Adipocyte (in vitro differentiated cells): ENCODE measurements around the gene ALOXE3.

Experiments used
- DNase-seq: peaks from one replicate; pipeline ENCODE4 v3.0.0-alpha.2; 2015; ENCODE audit warnings: low read depth
- H3K27me3 ChIP-seq: replicated peaks from 2 replicates; pipeline ENCODE4 v1.7.0; 2013; ENCODE audit warnings: mild to moderate bottlenecking, low read length, moderate library complexity; ENCODE audit not compliant: control insufficient read depth, insufficient read depth
- H3K36me3 ChIP-seq: 2 replicates; pipeline ENCODE4 v1.7.0; 2013; ENCODE audit warnings: low read length, mild to moderate bottlenecking, moderate library complexity; ENCODE audit not compliant: control insufficient read depth, insufficient read depth, severe bottlenecking
- H3K4me1 ChIP-seq: 2 replicates; pipeline ENCODE4 v1.7.0; 2013; ENCODE audit warnings: mild to moderate bottlenecking, low read length, moderate library complexity; ENCODE audit not compliant: control insufficient read depth, insufficient read depth
- H3K4me3 ChIP-seq: 2 replicates; pipeline ENCODE4 v1.7.0; 2013; ENCODE audit warnings: mild to moderate bottlenecking, low read length, moderate library complexity
- H3K9ac ChIP-seq: 2 replicates; pipeline ENCODE4 v1.7.0; 2013; ENCODE audit warnings: mild to moderate bottlenecking, low read length, moderate library complexity
- H3K9me3 ChIP-seq: 2 replicates; pipeline ENCODE4 v1.7.0; 2013; ENCODE audit warnings: mild to moderate bottlenecking, low read length, moderate library complexity; ENCODE audit not compliant: control insufficient read depth

Gene ALOXE3

DNA sequence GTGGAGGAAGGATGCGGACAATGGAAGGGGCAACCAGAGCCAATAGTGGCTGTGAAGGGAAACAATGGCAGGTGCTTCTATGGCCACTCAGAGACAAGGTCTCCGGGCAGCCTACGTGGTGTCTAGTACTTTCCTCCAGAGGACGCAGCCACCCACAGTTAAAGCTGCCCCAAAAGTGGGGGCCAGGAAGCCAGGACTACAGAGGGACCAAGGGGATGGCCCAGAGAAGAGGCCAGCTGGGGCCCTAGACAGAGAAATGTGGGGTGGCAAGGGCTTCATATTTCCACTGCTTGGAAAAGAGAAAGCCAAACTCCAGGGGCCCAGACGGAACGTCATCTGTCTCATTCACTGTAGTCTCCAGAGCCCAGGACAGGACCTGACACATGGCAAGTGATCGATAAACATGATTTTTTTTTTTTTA lies 34.7 kb upstream of the ALOXE3 start:
- Histone ChIP-seq H3K4me1 (peaks cover 34% of the 10 kb centered on the region), H3K27me3 (no peaks in the 10 kb centered on the region), H3K9ac (peak overlapping the region; percentile 97), H3K9me3 (no peaks in the 10 kb centered on the region), H3K36me3 (peaks cover 28% of the 10 kb centered on the region), H3K4me3 (peak overlapping the region; percentile 93)
- peak; percentile 45 for DNase-seq

DNA sequence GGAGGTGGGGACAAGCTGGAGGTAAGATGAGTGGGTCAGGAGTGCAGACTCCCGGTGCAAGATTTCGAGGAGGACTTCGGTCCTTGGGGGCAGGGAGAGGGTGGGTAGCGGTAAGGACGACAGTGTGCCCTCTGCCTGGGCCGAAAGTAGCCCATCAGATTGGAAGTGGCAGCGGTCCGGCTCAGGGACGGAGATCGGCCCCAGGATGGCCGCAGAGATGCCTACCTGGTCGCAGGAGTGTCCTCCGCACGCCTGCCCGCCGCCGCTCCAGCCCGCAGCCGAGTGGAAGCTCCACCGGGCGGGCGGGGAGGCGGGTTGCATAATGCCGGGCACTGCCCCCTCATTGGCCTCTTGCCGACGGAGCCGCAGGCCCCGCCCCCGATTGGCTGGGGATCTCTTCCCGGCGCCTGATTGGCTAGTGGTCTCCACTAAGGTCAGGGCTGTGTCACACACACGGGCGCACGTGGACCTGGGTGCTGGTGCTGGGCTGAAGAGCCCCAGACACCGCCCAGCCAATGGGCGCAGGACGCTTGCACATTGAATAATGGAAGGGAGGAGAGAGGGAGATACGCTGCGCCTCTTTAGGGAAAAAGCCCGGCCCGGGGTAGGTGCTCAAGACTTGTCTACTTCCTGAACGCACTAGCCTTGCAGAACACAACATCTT lies 33.9 kb upstream of the ALOXE3 start, which contains the start of gene PER1:
Gene PER1 (minus strand): TSS at position 293 of the 664 bp plus-strand sequence. CDS start 1,698 bp downstream, outside the sequence.
- Histone ChIP-seq H3K9ac (peak within 1 kb of the TSS; percentile 97), H3K27me3 (no peaks in the 10 kb centered on the region), H3K36me3 (peaks cover 36% of the 10 kb centered on the region), H3K4me1 (peaks cover 34% of the 10 kb centered on the region), H3K9me3 (no peaks in the 10 kb centered on the region), H3K4me3 (peak within 1 kb of the TSS; percentile 93)
- DNase-seq, result peak; percentile 97

DNA sequence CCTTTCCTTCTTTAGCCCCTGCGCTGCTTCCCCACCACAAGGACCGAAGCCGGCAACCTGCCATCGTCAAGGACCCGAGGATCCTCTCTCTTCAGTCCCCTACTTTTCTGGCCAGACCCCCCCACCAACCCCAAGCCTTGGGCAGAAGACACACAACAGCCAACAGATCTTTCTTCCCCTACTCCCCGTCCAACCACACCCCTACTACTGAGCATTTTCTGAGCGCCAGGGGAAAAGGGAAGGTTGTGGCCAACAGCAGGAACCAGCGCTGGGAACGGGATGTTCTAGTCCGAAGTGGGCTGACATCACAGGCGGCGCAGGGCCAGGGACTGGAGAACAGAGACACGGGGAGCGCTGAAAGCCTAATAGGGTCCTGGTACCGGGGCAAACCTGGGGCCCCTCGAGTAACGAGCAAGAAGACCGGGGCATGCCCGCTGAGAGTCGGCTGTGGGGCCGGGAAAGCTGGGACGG lies 33.4 kb upstream of the ALOXE3 start:
- H3K27me3 ChIP-seq, result no peaks in the 10 kb centered on the region
- no peaks in the 10 kb centered on the region for H3K9me3 ChIP-seq
- DNase-seq, result peak; percentile 90
- H3K36me3 ChIP-seq, result peaks cover 42% of the 10 kb centered on the region
- peaks cover 29% of the 10 kb centered on the region for H3K4me1 ChIP-seq
- H3K9ac ChIP-seq, result peak overlapping the region; percentile 97
- peak overlapping the region; percentile 93 for H3K4me3 ChIP-seq

DNA sequence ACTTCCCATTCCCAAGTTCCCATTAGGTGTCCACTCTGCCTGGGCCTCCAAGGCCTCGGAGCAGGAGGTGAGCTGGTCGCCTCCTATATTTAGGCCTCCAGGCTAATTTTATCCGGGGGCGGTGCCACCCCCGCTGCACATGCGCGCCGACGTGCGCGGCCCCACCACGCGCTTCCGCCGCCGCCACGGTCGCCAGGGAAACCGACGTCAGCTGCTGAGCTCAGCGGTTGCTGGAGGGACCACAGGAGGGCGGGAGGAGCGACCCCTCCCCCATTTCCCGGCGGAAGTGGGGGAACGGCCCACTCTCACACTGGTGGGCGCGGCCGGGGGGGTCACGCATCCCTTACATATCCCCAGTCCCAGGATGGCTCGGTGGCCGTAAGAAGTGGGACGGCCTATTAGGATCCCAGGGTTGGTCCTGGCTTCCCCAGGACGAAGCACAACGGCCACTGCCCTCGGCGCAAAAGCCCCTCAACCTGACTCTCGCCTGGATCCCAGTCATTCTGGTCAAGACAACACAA lies 32.9 kb upstream of the ALOXE3 start:
- Histone ChIP-seq H3K4me1 (peaks cover 29% of the 10 kb centered on the region), H3K27me3 (no peaks in the 10 kb centered on the region), H3K4me3 (peak overlapping the region; percentile 93), H3K36me3 (peaks cover 47% of the 10 kb centered on the region), H3K9me3 (no peaks in the 10 kb centered on the region), H3K9ac (peak overlapping the region; percentile 97)
- DNase-seq, result peak; percentile 93

DNA sequence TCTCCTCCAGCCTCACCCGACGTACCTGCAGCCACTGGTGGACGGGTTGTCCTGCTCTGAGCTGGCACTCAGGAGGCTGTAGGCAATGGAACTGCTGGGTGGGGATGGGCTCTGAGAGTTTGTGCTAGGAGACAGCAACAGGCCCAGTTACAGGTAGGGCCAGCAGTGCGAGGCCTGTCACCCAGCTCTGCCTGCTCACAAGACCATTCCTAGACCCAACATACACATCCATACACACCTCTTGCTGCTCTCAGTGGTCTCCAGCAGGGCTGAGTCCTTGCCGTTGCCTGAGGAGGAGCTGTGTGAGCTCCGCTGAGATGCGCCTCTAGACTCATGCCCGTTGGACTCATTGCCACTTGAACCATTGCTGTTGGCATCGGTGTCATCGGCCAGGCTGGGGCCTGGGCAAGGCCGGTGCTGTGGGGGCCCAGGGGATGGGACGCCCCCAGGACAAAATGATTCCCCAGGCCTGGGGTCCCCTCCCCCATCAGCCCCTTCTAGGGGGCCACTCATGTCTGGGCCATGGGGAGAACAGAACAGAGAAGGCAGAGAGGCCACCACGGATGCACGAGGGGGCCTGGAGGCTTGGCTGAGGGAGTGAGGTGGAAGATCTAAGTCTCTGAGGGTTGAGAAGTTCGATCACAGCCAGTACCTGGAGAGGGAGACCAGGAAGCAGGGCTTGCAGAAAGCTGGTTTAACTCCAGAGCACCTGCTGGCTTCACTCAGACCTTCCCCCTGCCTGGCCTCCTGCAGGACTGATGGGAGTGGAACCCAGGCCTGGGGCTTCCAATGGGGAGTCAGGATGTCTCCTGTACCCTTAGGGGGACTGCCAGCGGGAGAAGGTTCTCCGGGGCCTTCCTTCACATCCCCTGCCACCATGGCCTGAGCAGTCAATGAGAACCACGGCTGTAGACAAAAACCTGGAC lies 32.1 kb upstream of the ALOXE3 start:
- peak overlapping the region; percentile 97 for H3K9ac ChIP-seq
- H3K36me3 ChIP-seq, result peaks cover 54% of the 10 kb centered on the region
- no peaks in the 10 kb centered on the region for H3K9me3 ChIP-seq
- peaks cover 29% of the 10 kb centered on the region for H3K4me1 ChIP-seq
- no peak for DNase-seq
- no peaks in the 10 kb centered on the region for H3K27me3 ChIP-seq
- peak overlapping the region; percentile 93 for H3K4me3 ChIP-seq

DNA sequence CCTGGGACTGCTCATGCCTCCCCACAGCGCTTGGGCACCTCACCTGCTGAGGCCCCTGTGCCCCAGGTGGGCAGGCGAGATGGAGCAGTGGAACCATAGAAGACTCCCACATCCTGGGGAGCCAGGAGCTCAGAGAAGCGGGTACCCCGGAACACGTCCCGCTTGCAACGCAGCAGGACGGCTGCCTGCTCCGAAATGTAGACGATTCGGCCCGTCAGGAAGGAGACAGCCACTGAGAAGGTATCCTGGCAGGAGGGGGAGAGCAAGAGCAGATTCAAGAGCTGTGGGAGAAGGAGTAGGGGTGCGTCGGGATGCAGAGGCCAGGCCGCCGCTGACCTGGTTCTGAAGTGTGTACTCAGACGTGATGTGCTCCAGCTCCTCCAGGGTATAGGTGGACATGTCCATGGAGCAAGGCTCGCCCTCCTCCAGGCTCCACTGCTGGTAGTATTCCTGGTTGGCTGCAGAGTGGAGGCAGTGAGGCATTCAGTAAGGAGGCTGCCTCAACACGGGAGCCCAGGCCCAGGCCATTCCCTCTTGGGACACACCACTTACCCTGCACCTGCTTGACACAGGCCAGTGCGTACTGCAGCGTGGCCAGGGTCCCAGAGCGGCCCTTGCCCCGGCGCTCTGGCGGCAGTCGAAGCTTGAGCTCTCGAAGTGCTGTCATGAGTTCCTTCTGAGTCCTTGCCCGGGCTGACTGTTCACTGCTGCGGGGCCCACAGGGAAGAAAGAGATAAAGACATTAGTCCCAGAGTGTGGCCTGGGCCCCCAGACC lies 31.3 kb upstream of the ALOXE3 start:
- no peaks in the 10 kb centered on the region for H3K9me3 ChIP-seq
- no peak overlapping the region for H3K4me3 ChIP-seq
- no peak for DNase-seq
- peak overlapping the region; percentile 97 for H3K9ac ChIP-seq
- peaks cover 63% of the 10 kb centered on the region for H3K36me3 ChIP-seq
- no peaks in the 10 kb centered on the region for H3K27me3 ChIP-seq
- peaks cover 29% of the 10 kb centered on the region for H3K4me1 ChIP-seq

DNA sequence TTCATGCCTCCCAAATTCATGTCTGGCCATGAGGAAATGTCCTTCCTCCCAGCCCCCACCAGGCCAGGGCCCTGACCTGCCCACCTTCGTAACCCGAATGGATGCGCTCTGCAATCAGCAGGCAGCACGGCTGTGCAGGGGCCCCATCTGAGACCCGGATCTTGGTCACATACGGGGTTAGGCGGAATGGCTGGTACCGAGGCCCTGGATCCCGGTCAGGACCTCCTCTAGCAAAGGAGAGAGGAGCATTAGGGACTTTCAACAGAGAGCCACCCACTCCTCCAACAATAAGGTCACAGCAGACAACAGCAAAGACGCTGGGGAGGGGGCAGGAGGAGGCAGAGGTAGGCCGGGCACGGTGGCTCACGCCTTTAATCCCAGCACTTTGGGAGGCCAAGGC lies 30.2 kb upstream of the ALOXE3 start:
- H3K9ac ChIP-seq, result peak overlapping the region; percentile 41
- H3K9me3 ChIP-seq, result no peaks in the 10 kb centered on the region
- no peak overlapping the region for H3K4me3 ChIP-seq
- no peaks in the 10 kb centered on the region for H3K27me3 ChIP-seq
- H3K36me3 ChIP-seq, result peaks cover 73% of the 10 kb centered on the region
- H3K4me1 ChIP-seq, result peaks cover 25% of the 10 kb centered on the region
- DNase-seq, result no peak

DNA sequence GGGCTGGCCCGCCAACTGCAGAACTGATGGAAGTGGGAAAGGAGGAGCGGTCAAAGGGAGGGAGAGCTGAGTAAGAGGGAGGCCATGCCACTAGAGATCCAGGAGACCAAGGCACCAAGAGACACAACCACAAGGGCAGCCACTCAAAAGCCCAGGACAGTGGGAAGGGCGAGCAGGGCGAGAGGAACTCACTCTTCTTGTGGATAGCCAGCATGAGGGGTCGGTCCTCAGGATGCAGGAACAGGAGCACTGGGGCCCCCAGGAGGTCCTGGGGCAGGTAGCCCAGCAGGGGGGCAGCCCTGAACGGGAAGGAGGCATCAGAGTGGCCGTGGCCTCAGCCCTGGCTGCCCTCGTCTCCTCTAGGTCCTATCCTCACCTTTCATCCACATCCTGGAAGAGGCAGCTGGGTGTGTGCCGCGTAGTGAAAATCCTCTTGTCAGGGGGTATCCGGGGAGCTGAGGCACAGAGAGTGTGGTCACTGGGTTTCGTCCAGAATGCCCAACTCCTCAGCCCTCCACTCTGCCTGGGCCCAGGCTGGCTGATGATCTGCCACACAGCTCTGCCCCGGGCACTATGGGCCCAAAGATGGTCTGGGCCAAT lies 29.6 kb upstream of the ALOXE3 start:
- H3K9me3 ChIP-seq, result no peaks in the 10 kb centered on the region
- no peak for DNase-seq
- no peaks in the 10 kb centered on the region for H3K27me3 ChIP-seq
- H3K36me3 ChIP-seq, result peaks cover 79% of the 10 kb centered on the region
- no peak overlapping the region for H3K4me3 ChIP-seq
- H3K9ac ChIP-seq, result peak overlapping the region; percentile 41
- H3K4me1 ChIP-seq, result peaks cover 18% of the 10 kb centered on the region

DNA sequence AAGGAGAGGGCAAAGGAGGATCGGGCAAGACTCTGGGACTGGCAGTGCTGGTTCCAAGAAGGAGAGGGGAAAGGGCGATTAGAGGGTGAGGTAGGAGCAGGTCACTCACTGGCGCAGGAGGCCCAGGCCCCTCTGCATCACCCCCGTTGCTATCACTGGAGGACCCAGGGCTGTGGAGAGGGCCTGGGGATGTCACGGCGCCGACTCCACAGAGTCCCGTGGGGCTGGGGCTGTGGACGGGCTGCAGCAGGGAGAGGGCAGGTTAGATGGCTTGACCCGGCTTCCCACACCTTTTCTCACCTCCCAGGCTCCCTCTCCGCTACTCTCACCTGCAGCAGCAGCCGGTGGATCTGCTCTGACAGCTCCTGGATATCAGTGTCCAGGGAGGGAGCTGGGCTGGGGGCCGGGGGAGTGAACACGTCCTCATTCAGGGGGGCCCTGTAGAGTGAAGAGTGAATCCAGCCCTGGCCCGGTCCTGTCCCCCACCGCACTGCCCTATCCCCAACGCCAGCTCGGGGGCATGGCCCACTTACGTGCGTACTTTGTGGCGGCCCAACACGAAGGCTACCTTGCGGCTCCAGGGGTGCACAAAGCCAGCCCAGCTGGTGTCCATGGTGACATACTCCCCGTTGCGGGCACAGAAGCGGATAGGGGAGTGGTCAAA lies 29.0 kb upstream of the ALOXE3 start:
- peaks cover 85% of the 10 kb centered on the region for H3K36me3 ChIP-seq
- peak overlapping the region; percentile 41 for H3K9ac ChIP-seq
- no peaks in the 10 kb centered on the region for H3K9me3 ChIP-seq
- H3K27me3 ChIP-seq, result no peaks in the 10 kb centered on the region
- peaks cover 13% of the 10 kb centered on the region for H3K4me1 ChIP-seq
- no peak for DNase-seq
- H3K4me3 ChIP-seq, result no peak overlapping the region
